ENCODE results near the gene IBA57.

GRCh38 chr1:228225740-228226139 is 60.1 kb downstream of the IBA57 start:
- TF ChIP-seq CTCF (IDR thresholded peaks at IDR 0.05 in 4 of 5, conservative IDR thresholded peaks at IDR 0.05 in 1 of 5) (no peak), POLR2A (IDR thresholded peaks at IDR 0.05) (no peak)
